ENCODE measurements around the gene RFC4. TPM values are rescaled to one million over a fixed set of nuclear protein-coding genes. Genes with fewer than 3 reads are reported as not detected.
"Not testable (repeated sequence)": the region's sequence is repeated elsewhere in the genome, so short reads cannot be mapped to it uniquely, and the experiment has no call there.

RFC4 gene
- polyA plus RNA-seq, 12 donors = 16.7 to 46.8 (median 27.5) TPM; not detected in 1

DNA sequence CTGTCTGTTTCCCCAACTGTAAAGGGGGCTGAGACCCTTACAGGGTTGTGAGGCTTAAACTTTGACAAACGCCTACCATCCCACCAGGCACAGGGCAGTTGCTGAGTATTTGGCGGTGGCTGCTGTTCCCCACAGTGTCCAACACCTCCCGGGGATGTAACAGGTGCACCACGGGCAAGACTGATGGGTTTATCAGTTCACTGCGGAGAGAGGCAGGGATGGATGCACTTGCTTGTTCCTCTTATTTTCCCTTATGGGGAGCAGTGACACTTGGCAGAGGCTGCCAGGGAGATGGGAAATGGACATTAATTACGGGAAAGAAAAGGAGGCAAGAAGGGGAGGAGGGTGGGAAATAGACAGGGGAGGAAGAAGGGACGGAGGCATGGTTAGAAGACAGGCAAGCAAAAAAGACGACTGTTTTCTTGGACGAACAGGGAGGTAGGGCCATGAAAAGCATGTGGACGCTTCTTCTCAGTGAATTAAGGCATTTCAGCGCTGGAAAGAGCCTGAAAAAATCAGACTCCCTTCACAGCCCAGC lies 19.7 kb upstream of the RFC4 start:
- DNase-seq = no peak

DNA sequence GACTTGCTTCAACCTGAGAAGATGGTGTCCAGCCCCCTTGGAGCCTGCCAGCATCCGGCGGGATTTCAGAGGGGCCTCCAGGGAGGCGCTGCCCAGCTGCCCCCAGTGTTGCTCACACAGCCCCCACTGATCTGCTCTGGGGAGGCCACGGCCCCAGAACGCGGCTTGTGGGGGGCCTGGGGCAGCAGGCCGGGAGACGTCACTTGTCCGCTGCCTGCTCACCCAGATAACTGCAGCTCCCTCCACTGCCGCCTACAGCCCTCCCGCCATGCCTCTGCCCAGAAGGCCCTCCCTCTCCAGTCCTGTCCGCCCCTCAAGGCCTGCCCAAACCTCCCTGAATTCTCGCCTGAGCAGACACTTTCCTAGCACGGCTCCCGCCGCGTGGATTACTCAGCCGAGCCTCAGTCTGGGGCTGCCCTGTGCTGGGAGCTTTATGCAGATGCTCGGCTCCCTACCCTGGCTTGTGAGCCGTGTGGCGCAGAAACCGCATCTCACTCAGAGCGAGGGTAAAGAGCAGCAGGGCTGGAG lies 19.1 kb upstream of the RFC4 start:
- no peak for DNase-seq

- DNase-seq = no peak
Observed at GRCh38 chr3:186824430-186825139, 18.3 kb upstream of the RFC4 start.

DNA sequence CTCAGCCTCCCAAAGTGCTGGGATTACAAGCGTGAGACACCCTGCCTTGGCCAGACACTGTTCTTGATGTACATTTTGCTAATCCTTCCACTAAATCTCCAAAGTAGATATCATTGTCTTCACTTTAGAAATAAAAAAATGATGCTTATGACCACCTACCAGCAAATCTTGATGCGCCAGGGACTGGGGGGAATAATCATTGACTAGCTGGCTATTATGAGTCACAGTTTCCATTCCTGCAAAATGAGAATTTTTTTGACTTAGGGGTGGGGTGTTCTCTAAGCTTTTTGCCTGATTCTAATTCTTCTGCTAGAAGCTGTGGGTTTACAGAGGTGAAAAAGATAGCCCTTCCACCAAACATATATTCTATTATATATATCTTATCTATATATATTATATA lies 17.1 kb upstream of the RFC4 start:
- no peak for DNase-seq

DNA sequence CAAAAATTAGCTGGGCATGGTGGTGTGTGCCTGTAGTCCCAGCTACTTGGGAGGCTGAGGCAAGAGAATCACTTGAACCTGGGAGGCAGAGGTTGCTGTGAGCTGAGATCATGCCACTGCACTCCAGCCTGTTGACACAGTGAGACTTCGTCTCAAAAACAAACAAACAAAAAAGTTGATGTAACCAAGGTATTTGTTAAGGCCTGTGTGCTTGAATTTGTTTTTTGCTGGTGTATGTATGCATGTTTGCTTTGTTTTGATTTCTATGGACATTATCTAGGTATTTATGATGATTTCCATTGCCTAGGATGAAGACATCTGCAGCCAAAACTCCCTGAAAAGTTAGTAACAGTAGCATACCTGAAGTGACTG lies 16.1 kb upstream of the RFC4 start:
- not testable (repeated sequence) for DNase-seq

DNA sequence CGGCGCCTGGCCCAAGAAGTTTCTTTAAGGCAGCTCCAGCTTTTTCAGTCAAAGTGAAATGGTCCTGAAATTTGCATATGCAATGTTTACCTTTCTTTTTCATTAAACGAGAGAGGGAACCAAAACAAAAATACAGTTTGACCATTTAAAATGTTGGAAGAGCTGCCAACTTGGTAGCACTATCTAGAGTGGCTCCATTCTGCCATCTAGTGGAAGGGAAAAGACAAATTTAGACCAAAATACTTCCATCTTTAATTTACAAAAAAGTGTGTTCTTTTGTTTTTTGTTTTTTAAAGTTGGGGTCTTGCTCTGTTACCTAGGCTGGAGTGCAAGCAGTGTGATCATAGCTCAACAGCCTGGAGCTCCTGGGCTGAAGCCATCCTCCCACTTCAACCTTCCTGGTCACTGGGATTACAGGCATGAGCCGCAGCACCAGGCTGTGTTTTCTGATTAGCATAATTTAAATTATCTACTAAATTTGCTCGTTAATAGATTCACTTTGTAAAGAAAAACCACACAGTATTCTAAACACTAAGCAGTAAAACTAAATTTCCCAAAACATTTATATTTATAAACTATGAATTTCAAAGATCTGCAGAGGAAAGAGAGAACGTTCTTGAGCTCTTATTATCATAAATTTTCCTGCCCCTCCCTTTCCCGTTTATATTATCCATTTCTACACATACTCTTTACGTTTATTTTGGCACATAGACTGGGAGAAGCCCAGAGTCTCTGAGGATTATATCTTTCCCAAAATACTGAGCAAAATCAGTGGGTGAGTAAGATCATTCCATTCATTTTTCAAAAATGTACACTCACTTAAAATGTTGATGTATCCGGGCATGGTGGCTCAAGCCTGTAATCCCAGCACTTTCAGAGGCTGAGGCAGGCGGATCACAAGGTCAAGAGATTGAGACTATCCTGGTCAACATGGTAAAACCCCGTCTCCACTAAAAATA lies 15.4 kb upstream of the RFC4 start:
- DNase-seq = peak; percentile 29

DNA sequence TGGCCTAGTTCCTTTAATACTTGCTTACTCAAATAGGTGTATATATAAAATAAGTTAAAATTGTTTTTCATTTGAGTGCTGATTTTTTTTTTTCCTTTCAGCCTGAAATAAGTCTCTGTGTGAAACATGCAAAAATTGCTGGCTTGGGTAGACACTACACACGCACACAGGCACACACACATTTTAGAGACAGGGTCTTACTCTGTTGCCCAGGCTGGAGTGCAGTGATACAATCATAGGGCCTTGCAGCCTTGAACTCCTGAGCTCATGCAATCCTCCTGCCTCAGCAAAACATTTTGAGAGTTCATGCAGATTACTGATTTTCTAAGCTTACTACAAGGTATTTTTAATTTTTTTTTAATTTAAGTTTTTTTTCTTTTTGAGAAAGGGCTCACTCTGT lies 12.7 kb upstream of the RFC4 start:
- no peak for DNase-seq

DNA sequence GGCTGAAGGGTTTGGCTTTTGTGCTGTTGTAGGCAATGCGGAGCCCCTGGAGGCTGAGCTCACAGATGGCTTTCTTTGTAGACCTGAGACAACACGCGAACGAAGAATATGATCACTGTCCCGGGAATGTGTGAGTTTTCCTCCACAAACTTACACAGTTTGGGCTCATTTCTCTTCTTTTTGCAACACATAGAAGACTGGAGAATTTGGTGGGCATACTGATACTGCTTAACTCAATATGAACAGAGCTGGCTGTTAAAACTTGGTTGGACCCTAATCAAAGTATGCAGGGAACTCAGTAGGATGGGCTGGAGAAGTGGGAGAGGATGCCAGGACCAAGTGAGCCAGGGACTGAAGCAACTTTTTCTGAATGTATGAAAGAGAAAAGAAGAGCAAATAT lies 12.2 kb upstream of the RFC4 start:
- no peak for DNase-seq

DNA sequence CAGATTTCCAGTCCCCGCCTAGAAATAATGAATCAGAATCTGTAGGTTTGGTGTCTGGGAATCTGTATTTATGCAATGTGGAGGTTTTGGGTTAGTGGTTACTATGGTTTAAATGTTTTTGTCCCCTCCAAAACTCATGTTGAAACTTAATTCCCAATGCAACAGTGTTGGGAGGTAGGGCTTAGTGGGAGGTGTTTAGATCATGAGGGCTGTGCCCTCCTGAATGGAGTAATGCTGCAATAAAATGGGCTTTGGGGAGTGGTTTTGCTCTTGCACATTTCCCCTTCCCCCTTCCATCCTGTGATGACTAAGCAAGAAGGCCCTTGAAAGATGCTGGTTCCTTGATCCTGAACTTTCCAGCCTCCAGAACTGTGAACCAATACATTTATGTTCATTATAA lies 9.2 kb upstream of the RFC4 start:
- DNase-seq = no peak

DNA sequence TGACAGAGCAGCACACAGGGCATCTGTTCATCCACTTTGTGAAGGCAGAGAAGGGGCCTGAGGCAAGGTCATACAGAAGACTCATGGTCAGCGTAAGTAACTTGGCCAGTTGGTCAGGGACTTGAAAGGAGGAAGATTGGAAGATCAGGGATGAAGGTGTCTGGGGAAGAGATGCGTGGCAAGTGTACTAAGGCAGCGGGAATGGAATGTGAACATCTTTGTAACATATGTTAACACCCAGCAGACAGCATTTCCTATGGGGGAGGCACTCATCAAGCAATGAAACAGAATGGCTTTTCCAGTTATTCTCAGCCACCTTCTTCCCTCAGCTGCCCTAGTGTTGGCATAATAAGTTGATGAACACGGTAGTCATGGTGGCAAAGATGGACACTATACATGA lies 7.8 kb upstream of the RFC4 start:
- DNase-seq = no peak

DNA sequence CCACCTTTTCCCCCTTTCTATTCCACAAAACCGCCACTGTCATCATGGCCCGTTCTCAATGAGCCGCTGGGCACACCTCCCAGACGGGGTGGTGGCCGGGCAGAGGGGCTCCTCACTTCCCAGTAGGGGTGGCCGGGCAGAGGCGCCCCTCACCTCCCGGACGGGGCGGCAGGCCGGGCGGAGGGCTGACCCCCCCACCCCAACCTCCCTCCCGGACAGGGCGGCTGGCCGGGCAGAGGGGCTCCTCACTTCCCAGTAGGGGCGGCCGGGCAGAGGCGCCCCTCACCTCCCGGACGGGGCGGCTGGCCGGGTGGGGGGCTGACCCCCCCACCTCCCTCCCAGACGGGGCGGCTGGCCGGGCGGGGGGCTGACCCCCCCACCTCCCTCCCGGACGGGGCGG lies 5.0 kb upstream of the RFC4 start:
- not testable (repeated sequence) for DNase-seq

GRCh38 chr3:186810336-186810996 lies 4.2 kb upstream of the RFC4 start:
- DNase-seq = no peak

- DNase-seq = no peak
Observed at GRCh38 chr3:186807231-186807630, 949 bp upstream of the RFC4 start.

DNA sequence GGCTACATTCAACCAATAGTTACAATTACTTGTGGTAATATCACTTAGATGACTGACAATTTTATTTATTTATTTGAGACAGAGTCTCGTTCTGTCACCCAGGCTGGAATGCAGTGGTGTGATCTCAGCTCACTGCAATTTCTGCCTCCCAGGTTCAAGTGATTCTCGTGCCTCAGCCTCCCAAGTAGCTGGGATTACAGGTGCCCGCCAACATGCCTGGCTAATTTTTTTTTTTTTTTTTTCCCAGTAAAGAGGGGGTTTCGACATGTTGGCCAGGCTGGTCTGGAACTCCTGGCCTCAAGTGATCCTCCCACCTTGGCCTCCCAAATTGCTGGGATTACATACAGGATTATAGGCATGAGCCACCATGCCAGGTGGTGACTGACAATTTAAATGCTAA lies 2.8 kb downstream of the RFC4 start:
- DNase-seq = not testable (repeated sequence)

DNA sequence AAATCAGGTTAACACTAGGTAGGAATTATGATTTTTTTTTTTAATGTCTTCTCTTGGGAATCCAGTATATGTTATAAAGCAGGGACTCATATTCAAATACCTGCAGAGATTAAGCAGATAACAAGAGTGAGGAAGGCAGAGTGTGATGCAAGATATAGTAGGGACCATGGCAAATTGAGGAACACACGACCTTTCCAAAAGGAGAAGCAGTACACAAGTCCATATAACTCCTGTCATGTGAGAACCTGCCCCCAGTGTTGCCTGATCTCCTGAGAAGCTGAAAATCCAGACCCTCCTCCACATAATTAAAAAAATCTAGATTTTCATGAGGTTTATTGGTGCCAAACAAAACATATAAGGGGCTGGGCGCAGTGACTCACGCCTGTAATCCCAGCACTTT lies 3.6 kb downstream of the RFC4 start:
- no peak for DNase-seq

GRCh38 chr3:186800285-186800684 lies 6.0 kb downstream of the RFC4 start:
- DNase-seq = no peak

GRCh38 chr3:186798239-186798874 lies 7.9 kb downstream of the RFC4 start:
- no peak for DNase-seq

- no peak for DNase-seq
Observed at GRCh38 chr3:186790261-186790981, 15.9 kb downstream of the RFC4 start.

DNA sequence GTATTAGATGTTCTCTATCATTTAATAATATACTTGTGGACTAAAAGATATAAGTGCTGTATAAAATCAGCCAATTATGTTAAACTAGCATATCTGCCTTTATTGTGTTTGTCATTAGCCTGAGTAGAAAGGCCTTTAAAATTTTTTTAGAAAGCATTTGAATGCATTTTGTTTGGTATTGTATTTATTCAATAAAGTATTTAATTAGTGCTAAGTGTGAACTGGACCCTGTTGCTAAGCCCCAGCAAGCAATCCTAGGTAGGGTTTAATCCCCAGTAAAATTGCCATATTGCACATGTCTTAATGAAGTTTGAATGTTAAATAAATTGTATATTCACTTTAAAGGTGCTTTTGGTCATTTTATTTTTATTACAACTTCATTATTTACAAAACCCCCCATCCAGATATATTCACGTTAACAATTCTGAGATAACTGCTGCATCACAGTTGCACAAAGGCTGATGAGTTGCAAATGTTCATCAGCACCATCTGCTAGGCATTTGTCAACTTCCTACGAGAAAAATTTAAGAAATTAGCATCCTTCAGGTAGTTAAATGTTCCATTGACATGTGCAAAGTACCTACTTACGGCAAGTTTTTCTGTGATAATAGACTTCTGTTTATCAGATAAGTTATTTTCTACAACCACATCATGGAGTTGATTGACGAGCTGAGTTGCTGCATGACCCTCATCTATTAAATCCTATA lies 16.6 kb downstream of the RFC4 start:
- DNase-seq = no peak

All from muscle of arm (tissue), 12 donors.